Activated CD8-positive, alpha-beta memory T cell treated with anti-CD3 and anti-CD28 coated beads, Interleukin-2, amount 10 ng/mL, durations not matched to agents 7 days and 5 days (primary cell): ENCODE data around the gene PAFAH1B1. TPM values are rescaled to one million over a fixed set of nuclear protein-coding genes. Genes with fewer than 3 reads are reported as not detected.
A peak's percentile ranks its signal among the peaks of the same experiment; 100 is the strongest.

Experiments used
- ATAC-seq: fragments of 150-1000 bp; cut with Tn5 transposase; one replicate; pipeline ENCODE4 v1.10.0; 2021; ENCODE audit warnings: moderate library complexity
- CTCF ChIA-PET: fragments of 350-600 bp; sonication (Branson Sonifier 250); formaldehyde crosslinking; loops from one replicate; lab custom pipeline; 2021; ENCODE audit warnings: antibody characterized with exemption; lab: Charles Lee
- DNase-seq: peaks from one replicate; pipeline ENCODE4 v3.0.0-alpha.2; 2020
- H3K27ac Mint-ChIP-seq: one replicate; pipeline ENCODE4 v1.8.0; 2021; ENCODE audit warnings: mild to moderate bottlenecking, mixed read lengths
- H3K27me3 Mint-ChIP-seq: one replicate; pipeline ENCODE4 v1.8.0; 2021; ENCODE audit warnings: mixed read lengths
- H3K36me3 Mint-ChIP-seq: one replicate; pipeline ENCODE4 v1.8.0; 2021; ENCODE audit warnings: mild to moderate bottlenecking, mixed read lengths
- H3K4me1 Mint-ChIP-seq: one replicate; pipeline ENCODE4 v1.8.0; 2021; ENCODE audit warnings: mixed read lengths
- H3K4me3 Mint-ChIP-seq: one replicate; pipeline ENCODE4 v1.8.0; 2021; ENCODE audit warnings: mild to moderate bottlenecking, moderate library complexity, mixed read lengths
- H3K9me3 Mint-ChIP-seq: one replicate; pipeline ENCODE4 v1.8.0; 2022; ENCODE audit warnings: low read depth, mixed read lengths
- total RNA-seq, 2 experiments: library from RNA; stranded (reverse); gene quantifications; one replicate each; pipeline ENCODE4 v1.2.3, GENCODE V29; 2021

PAFAH1B1 gene
- total RNA-seq, 2 experiments from 2014 or later = 170 to 175 TPM

DNA sequence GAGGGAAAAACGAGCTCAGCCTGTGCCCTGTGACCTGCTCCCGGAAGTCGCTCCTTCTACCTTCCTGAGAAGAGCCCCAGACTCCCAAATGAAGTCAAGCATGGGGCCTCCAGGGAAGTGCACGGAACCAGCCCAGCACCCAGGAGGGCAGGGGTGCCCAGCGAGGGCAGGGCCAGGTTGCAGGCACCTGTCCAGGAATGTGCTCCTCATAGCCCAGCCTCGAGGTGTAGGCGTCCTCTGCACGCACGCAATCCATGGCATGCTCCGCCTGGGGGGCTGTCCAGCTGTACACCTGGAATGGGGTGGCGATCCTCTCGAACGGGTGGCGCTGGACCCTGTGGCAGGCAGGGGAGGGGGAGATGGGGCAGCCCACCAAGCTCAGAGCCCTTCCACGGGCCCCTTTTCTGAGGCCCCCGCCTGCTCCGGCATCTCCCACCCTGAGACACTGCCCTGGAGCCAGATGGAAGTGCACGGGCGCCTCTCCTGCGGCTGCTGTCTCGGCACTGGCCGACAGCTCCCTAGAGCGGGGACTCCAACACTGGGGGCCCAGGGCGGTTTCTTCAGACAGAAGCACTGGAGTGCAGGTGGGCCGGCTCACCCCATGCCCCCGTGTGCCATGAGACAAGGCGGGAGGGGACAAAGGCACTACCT lies 107.2 kb downstream of the PAFAH1B1 start:
- H3K4me1 Mint-ChIP-seq = no peaks in the 10 kb centered on the region
- H3K4me3 Mint-ChIP-seq = no peak overlapping the region
- no peak overlapping the region for H3K27ac Mint-ChIP-seq
- H3K27me3 Mint-ChIP-seq = no peaks in the 10 kb centered on the region
- no peaks in the 10 kb centered on the region for H3K9me3 Mint-ChIP-seq
- CTCF ChIA-PET = no interaction called here
- ATAC-seq (no peak), DNase-seq (no peak)
- H3K36me3 Mint-ChIP-seq = peaks cover 13% of the 10 kb centered on the region

- CTCF ChIA-PET = no interaction called here
- DNase-seq = no peak
- no peak overlapping the region for H3K27ac Mint-ChIP-seq
- no peak overlapping the region for H3K4me3 Mint-ChIP-seq
- H3K4me1 Mint-ChIP-seq = no peaks in the 10 kb centered on the region
- H3K27me3 Mint-ChIP-seq = no peaks in the 10 kb centered on the region
- no peaks in the 10 kb centered on the region for H3K9me3 Mint-ChIP-seq
- no peak for ATAC-seq
- H3K36me3 Mint-ChIP-seq = peaks cover 13% of the 10 kb centered on the region
These were observed 107.9 kb downstream of the PAFAH1B1 start for GRCh38 chr17:2701161-2701995.

GRCh38 chr17:2701996-2702741 lies 108.7 kb downstream of the PAFAH1B1 start:
- Mint-ChIP-seq H3K27me3 (no peaks in the 10 kb centered on the region), H3K9me3 (no peaks in the 10 kb centered on the region), H3K36me3 (peaks cover 10% of the 10 kb centered on the region), H3K4me3 (no peak overlapping the region), H3K4me1 (no peaks in the 10 kb centered on the region), H3K27ac (no peak overlapping the region)
- no peak for ATAC-seq
- CTCF ChIA-PET = no interaction called here
- no peak for DNase-seq

- H3K4me1 Mint-ChIP-seq = peaks cover under 1% of the 10 kb centered on the region
- H3K4me3 Mint-ChIP-seq = no peak overlapping the region
- CTCF ChIA-PET = no interaction called here
- H3K27me3 Mint-ChIP-seq = no peaks in the 10 kb centered on the region
- DNase-seq = no peak
- no peaks in the 10 kb centered on the region for H3K9me3 Mint-ChIP-seq
- ATAC-seq = no peak
- peaks cover 7% of the 10 kb centered on the region for H3K36me3 Mint-ChIP-seq
- H3K27ac Mint-ChIP-seq = no peak overlapping the region
These were observed 109.7 kb downstream of the PAFAH1B1 start for GRCh38 chr17:2703181-2703580.

DNA sequence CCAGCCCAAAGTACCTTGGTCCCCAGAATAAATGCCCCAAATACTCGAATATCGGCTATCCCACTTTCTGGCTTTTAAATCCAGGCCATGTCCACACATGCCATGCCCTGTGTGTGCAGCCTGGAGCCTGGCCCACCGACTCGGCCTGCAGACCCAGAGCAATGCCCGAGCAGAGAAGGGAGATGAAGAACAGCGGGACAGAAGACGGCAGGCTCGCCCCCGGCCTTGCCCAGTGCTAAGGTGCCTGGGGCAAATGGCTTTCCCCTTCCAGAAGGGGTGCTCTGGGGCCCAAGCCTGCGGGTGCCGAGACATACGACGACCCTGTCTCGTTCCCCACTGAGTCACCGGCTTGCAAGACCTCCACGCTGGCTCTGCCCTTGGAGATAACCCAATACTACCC lies 110.2 kb downstream of the PAFAH1B1 start:
- H3K27me3 Mint-ChIP-seq = no peaks in the 10 kb centered on the region
- CTCF ChIA-PET = no interaction called here
- H3K27ac Mint-ChIP-seq = no peak overlapping the region
- H3K9me3 Mint-ChIP-seq = no peaks in the 10 kb centered on the region
- peaks cover 2% of the 10 kb centered on the region for H3K4me1 Mint-ChIP-seq
- DNase-seq (no peak), ATAC-seq (no peak)
- peaks cover 7% of the 10 kb centered on the region for H3K36me3 Mint-ChIP-seq
- H3K4me3 Mint-ChIP-seq = no peak overlapping the region

- Mint-ChIP-seq H3K9me3 (no peaks in the 10 kb centered on the region), H3K27ac (no peak overlapping the region), H3K36me3 (peaks cover 3% of the 10 kb centered on the region), H3K4me3 (no peak overlapping the region), H3K4me1 (peaks cover 8% of the 10 kb centered on the region), H3K27me3 (no peaks in the 10 kb centered on the region)
- DNase-seq (no peak), ATAC-seq (no peak)
- CTCF ChIA-PET = no interaction called here
These were observed 110.8 kb downstream of the PAFAH1B1 start for GRCh38 chr17:2704031-2704889.

DNA sequence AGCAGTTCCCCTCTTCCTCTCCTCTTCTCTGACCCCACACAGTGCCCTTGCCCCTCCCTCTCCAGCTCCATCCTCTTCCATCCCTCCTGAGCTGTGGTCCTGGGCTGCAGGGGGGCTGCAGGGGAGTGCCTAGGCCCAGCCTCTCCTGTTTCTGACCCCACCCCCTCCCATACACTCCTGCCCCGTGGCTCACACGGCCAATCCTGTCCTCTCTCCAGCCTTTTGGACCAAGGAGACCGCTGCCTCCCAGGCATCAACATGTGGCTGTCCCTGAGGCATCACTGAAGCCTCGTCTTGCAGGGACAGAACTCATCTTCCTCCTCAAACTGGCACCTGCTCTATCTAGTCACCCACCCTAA lies 111.4 kb downstream of the PAFAH1B1 start:
- no peak overlapping the region for H3K27ac Mint-ChIP-seq
- no peaks in the 10 kb centered on the region for H3K9me3 Mint-ChIP-seq
- DNase-seq = no peak
- CTCF ChIA-PET = no interaction called here
- ATAC-seq = no peak
- H3K27me3 Mint-ChIP-seq = no peaks in the 10 kb centered on the region
- H3K36me3 Mint-ChIP-seq = peaks cover 3% of the 10 kb centered on the region
- peaks cover 14% of the 10 kb centered on the region for H3K4me1 Mint-ChIP-seq
- no peak overlapping the region for H3K4me3 Mint-ChIP-seq

DNA sequence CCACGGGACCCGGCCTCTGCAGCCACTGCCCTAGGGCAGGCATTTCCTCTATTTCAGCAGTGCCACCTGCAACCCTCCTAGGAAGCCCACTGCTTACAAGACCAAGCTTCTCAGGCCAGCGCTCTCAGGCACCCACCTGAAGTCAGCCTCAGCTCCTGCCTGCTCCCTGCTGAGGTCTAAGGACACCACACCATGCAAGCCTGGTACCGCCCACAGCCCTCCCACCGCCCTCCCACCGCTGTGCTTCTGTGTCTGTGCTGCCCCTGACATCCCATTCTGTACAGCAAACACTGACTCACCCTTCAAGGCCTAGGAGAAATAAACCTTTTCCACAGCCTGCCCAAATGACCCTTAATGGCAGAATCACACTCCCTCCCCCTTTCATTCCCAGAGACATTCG lies 111.8 kb downstream of the PAFAH1B1 start:
- ATAC-seq (no peak), DNase-seq (no peak)
- Mint-ChIP-seq H3K4me3 (no peak overlapping the region), H3K27me3 (no peaks in the 10 kb centered on the region), H3K9me3 (no peaks in the 10 kb centered on the region), H3K36me3 (peaks cover 3% of the 10 kb centered on the region), H3K4me1 (peaks cover 18% of the 10 kb centered on the region), H3K27ac (no peak overlapping the region)
- CTCF ChIA-PET = no interaction called here

GRCh38 chr17:2705888-2706795 lies 112.7 kb downstream of the PAFAH1B1 start:
- DNase-seq (no peak), ATAC-seq (no peak)
- Mint-ChIP-seq H3K4me3 (no peak overlapping the region), H3K4me1 (peaks cover 24% of the 10 kb centered on the region), H3K27me3 (no peaks in the 10 kb centered on the region), H3K36me3 (peaks cover 5% of the 10 kb centered on the region), H3K9me3 (no peaks in the 10 kb centered on the region), H3K27ac (no peak overlapping the region)
- CTCF ChIA-PET = no interaction called here

DNA sequence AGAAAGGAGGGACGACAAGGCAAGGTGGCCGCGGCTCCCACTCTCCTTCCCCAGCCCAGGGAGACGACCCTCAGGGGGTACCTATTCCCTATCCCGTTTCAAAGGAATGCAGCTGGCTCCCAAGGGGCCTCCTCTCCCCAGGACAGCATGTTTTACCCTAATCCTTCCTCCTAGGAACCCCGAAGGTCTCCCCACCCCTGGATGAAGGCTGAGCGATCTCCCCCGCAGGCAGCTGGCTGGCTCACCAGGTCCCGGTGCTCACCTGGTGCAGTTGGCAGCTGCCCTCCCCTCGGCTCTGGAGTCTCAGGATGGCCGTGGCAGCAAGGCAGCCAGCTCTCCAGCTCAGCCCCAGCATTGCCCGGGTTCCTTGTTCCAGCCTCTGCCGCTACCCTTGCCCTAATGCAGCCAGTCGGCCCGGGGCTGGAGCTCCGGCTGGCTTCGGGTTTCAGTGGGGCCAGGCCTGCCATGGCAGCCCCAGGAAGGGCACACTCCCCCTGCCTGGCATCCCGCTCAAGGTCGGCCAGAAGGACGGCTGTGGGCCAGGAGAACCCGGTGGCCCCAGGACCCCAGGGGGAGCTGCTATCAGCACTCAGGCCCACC lies 113.6 kb downstream of the PAFAH1B1 start:
- peaks cover 5% of the 10 kb centered on the region for H3K36me3 Mint-ChIP-seq
- CTCF ChIA-PET = interaction anchor here (1.5 kb wide), 1 partner anchor 10 kb away, joined by 3 read pairs; no protein-coding TSS in a partner anchor
- H3K4me1 Mint-ChIP-seq = peaks cover 26% of the 10 kb centered on the region
- no peak overlapping the region for H3K27ac Mint-ChIP-seq
- no peaks in the 10 kb centered on the region for H3K9me3 Mint-ChIP-seq
- ATAC-seq (no peak), DNase-seq (no peak)
- no peak overlapping the region for H3K4me3 Mint-ChIP-seq
- H3K27me3 Mint-ChIP-seq = no peaks in the 10 kb centered on the region

DNA sequence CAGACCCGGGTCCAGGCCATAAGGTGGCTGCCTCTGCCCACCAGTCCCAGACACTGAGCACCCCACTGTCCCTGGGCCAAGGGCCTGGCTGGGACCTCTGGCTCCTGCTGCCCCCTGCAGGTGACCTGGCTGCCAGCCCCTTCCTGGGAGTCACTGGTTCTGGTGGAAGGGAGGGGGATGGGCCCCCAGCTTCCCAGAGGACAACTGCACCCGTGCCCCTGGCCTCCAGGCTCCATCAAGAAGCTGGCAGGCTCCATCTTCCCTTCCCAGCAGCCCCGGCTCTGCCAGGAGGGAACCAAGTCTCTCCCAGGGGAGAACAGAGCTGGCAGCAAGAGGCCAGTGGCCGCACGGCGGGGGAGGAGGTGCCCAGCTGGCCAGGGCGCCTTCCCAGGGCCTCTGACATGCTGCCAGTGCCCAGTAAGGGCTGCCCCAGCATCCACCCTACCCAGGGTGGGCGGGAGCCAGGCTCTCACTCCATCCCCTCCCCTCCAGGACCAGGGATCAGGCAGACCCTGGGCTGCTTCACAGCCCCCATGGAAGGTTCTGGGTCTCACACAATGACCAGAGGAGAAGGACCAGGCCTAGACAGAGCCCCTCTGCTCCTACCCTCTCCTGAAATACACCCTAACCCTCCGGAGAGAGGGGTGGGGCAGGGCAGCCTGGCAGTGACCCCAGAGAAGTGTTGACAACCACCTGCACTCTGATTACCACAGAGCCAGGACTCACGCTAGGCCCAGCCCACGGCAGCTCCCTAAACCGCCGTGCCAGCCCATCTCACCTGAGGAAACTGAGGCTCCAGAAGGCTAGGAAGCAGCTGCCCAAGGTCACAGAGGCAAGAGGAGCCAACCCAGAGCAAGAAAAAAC lies 114.5 kb downstream of the PAFAH1B1 start:
- peak; percentile 54 for DNase-seq
- no peaks in the 10 kb centered on the region for H3K27me3 Mint-ChIP-seq

More for the DNA sequence above, 114.5 kb downstream of the PAFAH1B1 start:
- H3K27ac Mint-ChIP-seq = peak overlapping the region; percentile 28
- peaks cover 33% of the 10 kb centered on the region for H3K4me1 Mint-ChIP-seq
- ATAC-seq = no peak
- H3K4me3 Mint-ChIP-seq = no peak overlapping the region
- H3K9me3 Mint-ChIP-seq = no peaks in the 10 kb centered on the region
- H3K36me3 Mint-ChIP-seq = peaks cover 5% of the 10 kb centered on the region
- CTCF ChIA-PET = interaction anchor here (1.5 kb wide), 1 partner anchor 11 kb away, joined by 3 read pairs; no protein-coding TSS in a partner anchor
